ENCODE results near the gene SCLY.

DNA sequence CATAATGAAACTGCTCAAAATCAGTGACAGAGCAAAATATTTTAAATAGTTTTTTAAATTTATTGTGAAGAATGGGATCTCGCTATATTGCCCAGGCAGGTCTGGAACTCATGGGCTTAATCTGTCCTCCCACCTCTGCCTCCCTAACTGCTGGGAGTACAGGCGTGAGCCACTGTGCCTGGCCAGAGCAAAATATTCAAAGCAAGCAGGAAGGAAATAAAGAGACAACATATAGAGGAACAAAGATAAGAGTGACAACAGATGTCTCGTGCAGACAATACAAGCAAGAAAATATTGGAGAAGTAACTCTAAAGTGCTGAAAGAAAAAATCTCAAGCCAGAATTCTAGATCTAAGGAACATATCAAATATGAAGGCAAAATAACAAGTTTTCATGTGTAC, 5.0 kb upstream of the SCLY start:
- TF ChIP-seq TAF1 (IDR thresholded peaks at IDR 0.05; ENCODE audit: low read depth, low read length) (no peak), ZNF274 (IDR thresholded peaks at IDR 0.05; ENCODE audit: borderline replicate concordance, extremely low read depth, low read length) (no peak), EZH2 (IDR thresholded peaks at IDR 0.05; ENCODE audit: low read depth, low read length, severe bottlenecking) (no peak), POLR2A (IDR thresholded peaks at IDR 0.05; ENCODE audit: control extremely low read depth in 1 of 2, low read depth in 2 of 2, low read length in 2 of 2) (no peak), MAFK (IDR thresholded peaks at IDR 0.05; ENCODE audit: low read depth, low read length) (no peak), E2F6 (IDR thresholded peaks at IDR 0.05) (no peak), RFX5 (IDR thresholded peaks at IDR 0.05; ENCODE audit: borderline replicate concordance, low read depth, low read length) (no peak), YY1 (IDR thresholded peaks at IDR 0.05; ENCODE audit: low read depth, low read length) (no peak), RAD21 (IDR thresholded peaks at IDR 0.05 in 1 of 2, conservative IDR thresholded peaks at IDR 0.05 in 1 of 2; ENCODE audit: low read depth in 2 of 2, low read length in 2 of 2) (no peak), RNF2 (IDR thresholded peaks at IDR 0.05; ENCODE audit: borderline replicate concordance, low read depth, low read length, missing control alignments, poor library complexity, severe bottlenecking) (no peak)
- TF ChIP-seq, protein P1, sequence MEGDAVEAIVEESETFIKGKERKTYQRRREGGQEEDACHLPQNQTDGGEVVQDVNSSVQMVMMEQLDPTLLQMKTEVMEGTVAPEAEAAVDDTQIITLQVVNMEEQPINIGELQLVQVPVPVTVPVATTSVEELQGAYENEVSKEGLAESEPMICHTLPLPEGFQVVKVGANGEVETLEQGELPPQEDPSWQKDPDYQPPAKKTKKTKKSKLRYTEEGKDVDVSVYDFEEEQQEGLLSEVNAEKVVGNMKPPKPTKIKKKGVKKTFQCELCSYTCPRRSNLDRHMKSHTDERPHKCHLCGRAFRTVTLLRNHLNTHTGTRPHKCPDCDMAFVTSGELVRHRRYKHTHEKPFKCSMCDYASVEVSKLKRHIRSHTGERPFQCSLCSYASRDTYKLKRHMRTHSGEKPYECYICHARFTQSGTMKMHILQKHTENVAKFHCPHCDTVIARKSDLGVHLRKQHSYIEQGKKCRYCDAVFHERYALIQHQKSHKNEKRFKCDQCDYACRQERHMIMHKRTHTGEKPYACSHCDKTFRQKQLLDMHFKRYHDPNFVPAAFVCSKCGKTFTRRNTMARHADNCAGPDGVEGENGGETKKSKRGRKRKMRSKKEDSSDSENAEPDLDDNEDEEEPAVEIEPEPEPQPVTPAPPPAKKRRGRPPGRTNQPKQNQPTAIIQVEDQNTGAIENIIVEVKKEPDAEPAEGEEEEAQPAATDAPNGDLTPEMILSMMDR (IDR thresholded peaks at IDR 0.05; ENCODE audit: control extremely low read depth in 1 of 3, insufficient read depth in 1 of 3, low read depth in 1 of 3, low read length in 3 of 3), result no peak
